Stimulated activated CD8-positive, alpha-beta memory T cell treated with anti-CD3 and anti-CD28 coated beads, Interleukin-2, amount 100 ng/mL, for 1 hour (primary cell): ENCODE measurements around the gene L3MBTL4.

Source experiments
- DNase-seq, 2 donors: peaks; one replicate each; pipeline ENCODE4 v3.0.0-alpha.2; 2020; ENCODE audit warnings: low read depth in 2 of 2

L3MBTL4 gene

DNA sequence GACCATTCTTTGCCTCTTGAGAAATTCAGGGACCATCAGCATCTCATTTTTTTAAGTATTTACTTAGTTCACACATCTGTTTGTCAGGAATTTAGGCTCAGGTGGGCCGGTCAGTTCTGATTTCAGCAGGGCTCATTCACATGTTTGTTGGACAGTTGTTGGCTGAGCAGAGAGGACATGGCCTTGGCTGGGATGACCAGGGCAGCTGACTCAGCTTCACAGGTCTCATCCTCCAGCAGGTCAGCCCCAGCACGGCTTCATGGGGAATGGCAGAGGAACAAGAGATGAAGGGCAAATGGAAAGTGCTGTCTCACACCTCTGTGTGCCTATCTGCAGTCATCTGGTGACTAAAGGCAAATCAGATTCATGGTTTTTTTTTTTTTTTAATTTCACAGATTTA, 383.3 kb downstream of the L3MBTL4 start:
- no peak for DNase-seq

DNA sequence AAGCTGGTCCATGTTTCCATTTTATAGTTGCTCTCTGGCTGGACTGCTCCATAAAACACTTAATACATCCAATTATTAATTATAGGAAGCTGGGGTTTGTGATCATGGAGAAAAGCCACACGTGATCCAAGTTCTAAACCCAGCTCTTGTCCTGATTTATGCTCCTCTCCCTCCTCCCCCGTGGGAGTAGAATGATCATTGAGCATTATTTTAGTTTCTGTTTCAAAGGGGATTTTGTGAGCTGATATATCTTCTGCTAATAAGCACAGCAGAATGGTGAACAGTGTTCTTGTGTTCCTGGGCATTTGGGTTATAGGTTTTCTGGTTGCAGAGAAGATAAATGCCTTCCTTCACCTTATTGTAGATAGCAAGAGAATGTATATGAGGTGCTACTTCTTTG, 383.7 kb downstream of the L3MBTL4 start:
- DNase-seq: no peak

DNA sequence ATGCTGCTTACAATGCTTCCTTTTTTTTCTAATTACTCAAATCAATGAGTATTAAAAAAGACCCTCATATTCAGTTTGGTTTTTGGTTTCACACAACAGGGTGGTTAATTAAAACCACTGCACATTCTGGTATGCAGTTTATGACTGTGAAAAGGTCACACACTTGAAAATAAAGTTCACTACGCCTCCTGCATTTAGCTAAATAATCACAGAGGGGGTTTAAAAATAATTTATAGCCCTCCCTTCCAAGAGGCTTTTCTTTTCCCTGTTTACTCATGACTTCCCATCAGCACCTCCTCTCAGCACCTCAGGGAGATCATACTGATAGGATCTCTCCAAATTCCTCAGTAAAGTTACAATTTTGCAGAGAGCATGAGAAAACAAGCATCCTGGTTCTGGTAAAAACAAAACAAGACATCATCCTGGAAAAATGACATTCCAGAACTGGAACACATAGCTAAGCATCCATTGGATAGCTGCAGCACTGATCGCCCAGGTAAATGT, 389.9 kb downstream of the L3MBTL4 start:
- no peak for DNase-seq

DNA sequence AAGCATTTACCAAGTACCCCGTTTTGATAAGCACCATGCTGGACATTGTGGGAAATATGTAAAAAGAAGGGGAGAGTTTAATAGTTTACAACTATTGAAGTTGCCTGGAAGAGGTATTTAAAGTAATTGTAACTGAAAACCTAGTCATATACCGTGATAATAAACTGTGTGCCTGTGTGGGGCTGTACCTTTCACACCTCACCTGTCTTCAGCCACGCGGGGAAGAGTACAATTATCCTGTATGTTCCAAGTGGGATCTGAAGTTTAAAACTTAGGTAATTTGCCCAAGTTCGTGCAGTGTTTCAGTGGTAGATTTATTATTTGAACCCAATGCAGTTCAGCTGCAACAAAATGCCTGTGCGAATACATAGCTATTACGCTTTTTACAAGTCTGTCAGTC, 391.2 kb downstream of the L3MBTL4 start:
- no peak for DNase-seq

DNA sequence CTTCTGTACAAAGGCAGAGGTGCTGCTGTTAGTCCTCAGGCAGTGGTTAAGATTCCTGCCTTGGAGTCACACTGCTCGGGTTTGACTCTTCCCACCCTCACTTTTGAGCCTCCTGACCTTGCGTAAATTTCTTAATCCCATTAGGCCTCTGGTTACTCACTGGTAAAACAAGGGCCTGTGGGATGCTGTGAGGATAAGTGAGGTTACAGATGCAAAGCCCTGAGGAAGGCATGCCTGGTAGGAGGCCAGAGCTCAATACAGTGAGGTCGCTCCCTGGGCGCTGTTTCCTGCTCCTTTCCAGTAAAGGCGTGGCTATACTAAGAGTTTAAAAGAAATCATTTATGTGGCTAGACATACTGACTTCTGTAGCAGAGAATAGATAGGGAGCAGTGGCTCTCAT, 391.9 kb downstream of the L3MBTL4 start:
- DNase-seq: no peak

DNA sequence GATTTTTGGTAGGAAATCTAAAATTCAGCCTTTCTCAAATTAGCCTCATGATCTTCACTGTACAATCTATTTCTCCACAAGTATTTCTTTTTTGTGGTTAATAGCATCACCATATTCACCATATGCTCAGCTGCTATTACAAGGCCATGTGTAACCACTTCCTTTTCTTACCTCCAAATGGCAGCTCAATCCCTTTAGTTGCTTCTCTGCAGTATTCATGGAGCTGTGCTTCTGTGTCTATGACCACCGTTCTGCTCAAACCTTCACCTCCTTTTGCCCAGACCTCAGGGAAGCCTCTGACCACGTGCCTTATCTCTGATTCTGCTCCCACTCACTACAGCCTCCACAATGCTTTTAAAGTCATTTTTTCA, 392.7 kb downstream of the L3MBTL4 start:
- DNase-seq: no peak

DNA sequence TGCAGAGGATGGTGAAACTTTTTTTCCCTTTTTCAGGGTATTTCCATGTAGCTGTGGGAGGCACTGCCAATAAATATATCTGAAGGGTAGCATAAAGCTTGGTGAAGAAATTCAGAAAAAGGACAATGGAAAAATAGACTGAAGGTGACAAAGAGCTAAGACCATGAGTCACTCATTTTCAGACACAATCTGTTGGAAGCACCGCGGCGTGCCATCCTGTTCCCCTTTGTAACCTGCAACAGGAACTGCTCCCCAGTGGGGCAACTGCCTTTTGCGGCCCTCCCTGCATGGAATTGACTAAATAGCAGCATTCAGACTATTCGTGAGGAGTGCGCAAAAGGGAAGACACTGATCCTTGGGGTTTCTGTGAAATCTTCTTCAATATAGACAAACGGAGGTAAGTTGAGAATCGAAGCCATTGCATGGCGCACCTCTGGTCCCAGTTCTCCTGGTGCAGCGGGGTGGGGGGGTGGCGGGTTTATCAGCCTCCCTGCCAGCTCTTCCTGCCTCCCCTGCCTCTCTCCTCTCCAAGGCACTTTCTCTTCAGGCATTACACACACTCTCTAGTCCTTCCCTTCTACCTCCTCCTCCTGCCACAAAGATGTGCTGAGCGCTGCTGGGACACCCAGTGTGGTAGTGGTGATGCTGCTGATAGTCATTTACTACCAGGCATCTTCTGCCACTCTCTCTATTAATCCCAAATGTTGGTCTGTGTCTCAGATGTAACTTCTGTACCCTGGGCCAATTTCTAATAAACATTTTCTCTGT, 393.2 kb downstream of the L3MBTL4 start:
- no peak for DNase-seq

DNA sequence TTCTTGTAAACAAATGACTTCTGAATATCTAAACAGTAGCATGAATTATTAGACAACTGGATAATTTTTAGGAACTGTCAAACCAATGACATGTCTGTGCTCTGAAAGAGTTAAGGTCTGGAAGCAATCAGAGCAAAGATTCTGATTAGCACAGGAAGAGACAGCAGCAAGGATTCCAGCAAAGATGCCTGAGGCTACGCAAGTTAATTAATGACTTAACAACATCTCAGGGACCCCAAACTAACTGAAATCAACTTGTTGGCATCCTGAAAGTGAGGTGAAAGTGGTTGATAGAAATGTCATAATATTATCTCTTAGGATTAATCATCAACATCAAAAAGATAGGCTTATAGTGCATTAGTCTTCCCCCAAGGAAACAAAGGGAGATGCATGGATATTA, 396.0 kb downstream of the L3MBTL4 start:
- DNase-seq: no peak

DNA sequence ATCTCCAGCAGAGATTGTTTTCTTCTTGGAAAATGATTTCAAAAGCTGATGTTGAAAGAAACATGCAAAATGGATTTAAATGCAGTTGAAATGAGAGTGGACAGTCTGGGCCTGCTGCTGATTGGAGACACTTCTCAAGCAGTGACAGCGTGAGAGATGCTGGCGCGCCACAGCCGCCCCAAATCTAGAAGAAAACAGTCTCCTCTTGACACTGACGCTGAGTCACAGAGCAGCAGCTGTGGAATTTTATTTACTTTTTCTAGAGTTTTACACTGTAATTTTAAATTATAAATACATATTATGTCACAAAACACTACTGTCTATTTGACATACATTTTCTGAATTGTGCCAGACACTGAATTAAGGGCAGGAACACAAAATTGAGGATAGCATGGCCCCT, 397.5 kb downstream of the L3MBTL4 start:
- no peak for DNase-seq

DNA sequence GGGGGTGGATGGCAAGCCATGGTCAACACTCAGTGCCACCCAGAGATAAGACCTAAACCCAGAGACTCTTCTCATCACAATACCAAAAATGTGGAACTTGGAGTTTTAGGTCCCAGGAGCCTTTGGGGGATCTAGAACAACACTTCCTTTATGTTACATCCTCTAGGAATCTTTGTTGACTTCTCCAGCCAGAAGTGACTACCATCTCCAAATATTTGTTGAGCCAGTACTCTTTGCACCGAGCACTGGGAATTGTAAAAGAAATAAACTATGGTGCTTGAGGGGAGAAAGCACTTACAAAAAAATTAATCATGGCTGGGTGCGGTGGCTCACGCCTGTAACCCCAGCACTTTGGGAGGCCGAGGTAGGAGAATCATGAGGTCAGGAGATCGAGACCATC, 399.3 kb downstream of the L3MBTL4 start:
- no peak for DNase-seq

DNA sequence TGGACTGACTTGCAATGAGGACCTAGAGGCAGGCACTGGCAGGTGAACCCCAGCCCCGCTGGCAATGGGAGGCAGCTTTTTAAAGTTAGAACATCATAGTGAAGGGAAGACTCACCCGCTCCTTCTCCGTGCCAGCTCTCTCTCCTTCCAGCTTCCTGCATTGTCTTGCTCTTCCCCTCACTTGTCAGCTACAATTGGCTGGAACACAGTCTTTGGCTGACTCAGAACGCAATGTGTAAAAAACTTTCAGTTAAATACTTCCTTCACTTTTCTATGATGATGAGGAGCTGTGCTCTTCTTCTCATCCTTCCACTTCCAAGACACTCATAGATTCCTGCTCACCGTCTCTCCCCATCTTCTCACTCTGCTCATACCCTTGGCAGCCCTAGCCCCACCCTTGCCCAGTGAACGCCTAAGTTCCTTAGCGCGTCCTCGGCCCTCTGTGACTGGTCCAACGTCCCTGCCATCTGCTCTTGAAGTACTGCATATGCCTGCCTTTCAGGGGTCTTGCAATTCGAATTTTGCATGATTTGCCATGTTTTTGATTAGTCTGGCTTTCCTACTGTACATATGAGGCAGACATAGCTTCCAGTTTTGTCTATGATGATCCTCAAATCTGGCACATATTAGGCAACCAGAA, 401.4 kb downstream of the L3MBTL4 start:
- DNase-seq: no peak

DNA sequence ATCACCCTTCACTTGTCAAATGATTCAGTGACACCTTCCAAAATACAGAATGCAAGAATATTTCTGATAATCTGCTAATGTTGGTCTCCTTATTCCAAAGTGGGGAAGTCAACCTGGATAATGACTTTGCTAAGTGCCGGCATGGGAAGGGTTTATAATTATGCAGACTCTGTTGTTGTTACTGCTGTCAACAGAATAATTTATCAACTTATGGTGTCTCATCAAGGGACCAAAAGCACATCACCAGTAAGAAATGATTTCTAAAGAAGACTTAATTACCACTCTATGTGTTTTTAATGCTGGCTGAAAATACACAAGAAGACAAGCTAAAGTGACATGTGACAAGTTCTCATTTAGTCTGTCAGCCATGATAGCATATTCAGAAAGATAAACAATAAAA, 403.8 kb downstream of the L3MBTL4 start:
- no peak for DNase-seq

DNA sequence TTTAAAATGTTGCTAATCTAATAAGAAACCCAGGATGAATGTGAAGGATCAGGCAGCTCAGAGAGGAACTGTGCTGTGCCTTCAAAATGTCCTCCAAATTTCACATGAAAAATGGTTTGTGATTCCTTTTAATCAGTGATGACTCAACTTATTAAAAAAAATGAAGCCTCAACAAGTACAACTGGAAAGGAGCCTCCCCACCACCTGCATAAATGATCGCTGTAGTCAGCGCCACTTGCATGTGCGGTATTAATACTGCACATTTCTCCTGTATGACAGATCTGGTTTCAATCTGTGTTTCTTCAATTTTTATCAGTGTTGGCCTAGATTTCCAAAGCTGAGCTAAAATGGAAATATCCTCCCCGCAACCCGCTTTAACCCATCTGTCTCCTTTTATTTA, 404.4 kb downstream of the L3MBTL4 start:
- DNase-seq: no peak

DNA sequence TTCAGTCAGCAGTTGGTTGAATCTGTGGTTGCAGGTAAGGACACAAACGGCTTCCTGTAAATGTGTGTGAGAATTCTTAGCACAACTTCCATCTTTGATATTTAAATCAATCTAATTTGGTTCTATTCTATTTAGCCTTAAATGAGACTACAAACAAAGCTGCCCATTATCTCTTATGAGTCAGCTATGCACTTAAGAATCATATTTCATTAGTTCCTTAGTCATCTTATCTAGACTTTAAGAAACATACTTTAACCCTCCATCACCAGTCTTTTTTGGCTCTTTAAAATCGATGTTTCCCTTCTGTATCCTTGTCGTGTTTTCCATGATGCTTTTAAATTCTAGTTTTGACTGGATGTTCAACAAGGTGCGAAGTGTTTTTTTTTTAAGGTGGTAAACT, 405.0 kb downstream of the L3MBTL4 start:
- DNase-seq: no peak

DNA sequence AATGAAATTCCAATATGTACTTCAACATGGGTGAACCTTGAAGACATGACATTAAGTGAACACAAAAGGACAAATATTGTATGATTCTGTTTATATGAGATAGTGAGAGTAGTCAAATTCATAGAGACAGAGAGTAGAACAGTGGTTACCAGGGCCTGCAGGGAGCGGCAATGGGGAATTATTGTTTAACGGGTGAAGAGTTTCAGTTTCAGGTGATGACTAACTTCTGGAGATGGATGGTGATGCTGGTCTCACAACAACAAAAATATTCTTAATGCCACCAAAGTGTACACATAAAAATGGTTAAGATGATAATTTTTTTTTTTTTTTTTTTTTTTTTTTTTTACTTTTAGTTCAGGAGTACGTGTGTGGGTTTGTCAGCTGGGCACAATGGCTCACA, 410.0 kb downstream of the L3MBTL4 start:
- no peak for DNase-seq

DNA sequence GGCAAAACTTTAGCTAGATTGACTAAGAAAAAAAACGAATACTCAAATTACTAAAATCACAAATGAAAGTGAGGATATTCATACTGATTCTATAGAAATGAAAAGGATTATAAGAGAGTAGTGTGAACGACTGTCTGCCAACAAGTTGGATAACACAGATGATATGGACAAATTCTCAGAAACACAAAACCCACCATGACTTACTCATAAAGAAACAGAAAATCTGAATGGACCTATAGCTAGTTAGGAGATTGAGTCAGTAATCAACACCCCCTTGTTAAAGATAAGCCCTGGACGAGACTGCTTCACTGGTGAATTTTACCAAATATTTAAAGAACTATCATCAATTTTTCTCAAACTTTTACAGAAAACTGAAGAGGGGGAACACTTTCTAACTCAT, 410.6 kb downstream of the L3MBTL4 start:
- DNase-seq: no peak

DNA sequence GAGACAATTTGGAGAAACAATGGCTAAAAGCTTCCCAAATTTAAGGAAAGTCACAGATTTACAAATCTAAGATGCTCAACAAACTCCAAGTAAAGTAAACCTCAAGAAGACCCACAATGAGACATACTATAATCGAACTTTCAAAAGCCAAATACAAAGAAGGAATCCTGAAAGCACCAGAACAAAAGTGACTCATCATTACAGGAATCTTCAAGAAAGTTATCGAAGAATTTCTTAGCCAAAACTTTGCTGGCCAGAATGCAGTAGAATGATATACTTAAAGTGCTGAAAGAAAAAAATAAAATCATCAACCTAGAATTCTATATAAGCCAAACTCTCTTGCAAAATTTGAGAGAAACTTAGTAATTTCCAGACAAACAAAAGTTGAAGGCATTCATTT, 412.8 kb downstream of the L3MBTL4 start:
- DNase-seq: no peak

DNA sequence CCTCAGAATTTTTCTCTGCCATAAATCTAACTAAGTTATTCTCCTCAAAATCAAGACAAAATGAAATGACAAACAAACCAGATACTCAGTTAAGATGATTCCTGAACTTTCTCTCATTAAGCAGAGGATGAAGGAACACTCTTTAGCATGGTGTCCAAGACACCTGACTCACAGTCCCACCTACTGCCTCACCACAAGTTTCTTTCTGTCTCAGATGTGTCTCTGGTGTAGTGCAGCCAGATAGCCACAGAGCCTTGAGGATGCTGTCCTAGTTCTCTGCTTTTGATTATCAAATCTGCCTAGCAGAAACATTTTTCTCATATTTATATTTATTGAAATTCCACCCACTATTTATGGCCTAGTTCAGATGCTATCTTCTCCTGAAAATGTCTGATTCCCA, 415.8 kb downstream of the L3MBTL4 start:
- no peak for DNase-seq

DNA sequence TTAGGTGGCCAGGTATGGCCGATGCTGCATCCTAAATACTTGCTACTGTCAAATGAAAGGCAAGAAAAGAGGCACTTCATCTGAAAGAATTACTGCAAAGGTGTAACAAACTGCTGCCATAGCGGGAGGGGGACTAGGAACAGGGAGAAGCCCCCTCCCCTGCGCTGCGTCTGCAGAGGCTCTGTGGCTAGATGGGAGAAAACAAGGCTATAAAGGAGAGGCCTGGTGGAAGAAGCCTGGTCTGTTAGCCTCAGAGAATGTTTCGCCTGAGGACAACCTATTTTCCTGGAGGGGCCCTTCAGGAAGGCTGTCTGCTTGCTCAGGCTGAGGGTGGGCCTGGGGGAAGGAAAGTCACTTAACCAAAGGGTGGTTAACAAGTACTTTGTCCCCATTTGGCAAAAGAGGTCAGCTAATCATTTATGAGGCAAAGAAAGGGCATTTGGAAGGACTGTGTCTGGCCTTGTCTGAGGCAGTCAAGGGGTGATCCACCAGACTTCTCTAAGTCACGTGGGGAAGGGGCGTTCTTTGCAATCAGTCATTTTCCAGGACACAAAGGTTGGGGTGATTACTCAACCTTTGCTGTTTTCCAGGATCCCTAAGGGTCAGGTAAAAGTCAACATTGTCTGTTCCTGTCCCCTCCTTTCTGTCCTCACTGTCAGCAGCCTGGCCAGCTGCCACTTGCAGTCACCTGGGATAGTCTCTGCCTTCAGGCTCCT, 416.4 kb downstream of the L3MBTL4 start:
- DNase-seq: no peak

DNA sequence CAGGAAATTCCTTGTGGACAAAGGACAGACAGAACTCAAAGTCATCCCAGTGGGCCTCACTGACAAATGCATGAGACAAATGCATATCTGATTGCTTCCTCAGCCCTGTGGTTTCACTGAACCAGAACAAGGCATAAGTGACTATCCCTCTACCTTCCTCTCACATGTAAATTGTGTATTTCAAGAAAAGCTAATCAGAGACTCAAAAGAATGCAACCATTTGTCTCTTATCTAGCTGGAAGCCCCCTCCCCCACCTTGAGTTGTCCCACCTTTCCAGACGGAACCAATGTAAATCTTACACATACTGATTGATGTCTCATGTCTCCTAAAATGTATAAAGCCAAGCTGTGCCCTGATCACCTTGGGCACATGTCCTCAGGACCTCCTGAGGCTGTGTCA, 417.4 kb downstream of the L3MBTL4 start:
- no peak for DNase-seq

DNA sequence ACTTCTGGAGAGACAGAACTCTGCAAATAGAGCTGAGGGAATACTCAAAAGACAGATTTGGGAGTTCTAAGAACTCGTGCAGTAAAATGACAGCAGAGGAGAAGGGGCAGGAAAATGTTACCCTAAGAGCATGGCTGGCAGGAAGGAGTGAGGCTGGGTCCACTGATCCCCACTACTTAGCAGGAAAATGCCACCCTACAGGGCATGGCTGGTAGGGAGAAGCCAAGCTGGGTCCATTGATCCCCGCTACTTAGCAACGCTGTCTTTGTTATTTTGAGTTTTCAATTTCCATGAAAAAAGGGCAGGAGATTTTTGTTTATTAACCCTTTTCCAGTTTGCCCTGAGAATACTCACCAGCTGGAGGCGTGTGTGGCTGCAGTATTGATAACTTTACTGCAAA, 419.1 kb downstream of the L3MBTL4 start:
- no peak for DNase-seq

DNA sequence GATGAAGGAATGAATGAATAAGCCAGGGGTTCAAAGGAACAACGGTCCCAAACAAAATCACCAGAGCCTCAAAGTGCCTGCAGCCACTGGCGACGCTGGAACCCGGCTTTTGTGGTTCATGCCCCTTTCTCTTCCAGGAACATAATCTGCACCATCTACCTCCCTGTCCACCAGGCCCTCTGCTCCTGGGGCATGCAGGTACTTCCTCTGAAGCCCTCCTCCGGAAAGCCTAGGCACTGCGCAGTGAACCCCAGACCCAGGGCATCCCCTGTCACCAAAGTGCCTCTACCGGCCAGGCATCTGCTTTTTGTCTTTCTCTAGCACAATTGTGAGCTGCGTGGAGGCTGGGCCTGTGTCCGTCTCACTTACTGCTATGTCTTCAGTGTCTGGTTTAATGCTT, 420.8 kb downstream of the L3MBTL4 start:
- DNase-seq: no peak

DNA sequence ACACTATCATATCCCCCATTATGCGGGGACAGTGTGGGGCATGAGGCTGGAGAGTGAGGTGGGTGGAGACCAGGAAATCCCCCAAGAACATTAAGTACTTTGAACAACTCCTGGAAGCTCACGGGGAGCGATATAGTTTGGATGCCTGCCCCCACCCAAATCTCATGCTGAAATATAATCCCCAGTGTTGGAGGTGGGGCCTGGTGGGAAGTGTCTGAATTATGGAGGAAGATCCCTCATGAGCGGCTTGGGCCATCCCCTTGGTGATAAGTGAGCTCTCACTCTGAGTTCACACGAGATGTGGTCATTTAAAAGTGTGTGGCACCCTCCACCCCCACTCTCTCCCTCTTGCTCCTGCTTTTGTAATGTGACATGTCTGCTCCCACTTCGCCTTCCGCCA, 422.3 kb downstream of the L3MBTL4 start:
- no peak for DNase-seq
